ENCODE measurements around the gene EMX2.

Gene EMX2

DNA sequence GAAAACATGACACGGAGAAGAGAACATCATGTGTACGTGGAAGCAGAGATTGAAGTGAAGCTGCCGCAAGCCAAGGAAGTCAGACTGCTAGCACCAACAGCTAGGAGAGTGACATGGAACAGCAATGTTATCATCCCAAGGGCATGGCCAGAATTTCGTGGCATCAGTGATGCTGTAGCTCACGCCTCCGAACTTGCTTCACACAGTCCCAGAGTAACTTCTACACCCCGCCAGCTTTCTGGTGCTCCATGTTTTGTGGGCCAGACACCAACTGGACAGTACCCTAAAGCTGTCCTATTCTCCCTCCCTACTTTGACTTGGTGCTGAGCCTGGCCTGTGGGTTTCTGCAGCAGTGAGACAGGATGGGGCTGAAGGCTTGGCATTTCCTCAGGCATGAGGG, 33.0 kb upstream of the EMX2 start:
- TF ChIP-seq CTCF (IDR thresholded peaks at IDR 0.05; ENCODE audit: insufficient read depth, low read length, poor library complexity, severe bottlenecking), result no peak
- Histone ChIP-seq H3K36me3 (ENCODE audit: control insufficient read depth, insufficient read depth, low read length) (no peaks in the 10 kb centered on the region), H3K27me3 (replicated peaks; ENCODE audit: control insufficient read depth, insufficient read depth, low read length) (peaks cover 2% of the 10 kb centered on the region), H3K4me3 (replicated peaks; ENCODE audit: low read depth, low read length) (no peak overlapping the region)
- DNase-seq (ENCODE audit: extremely low read depth, insufficient read length), result no peak

- H3K4me3 ChIP-seq (replicated peaks; ENCODE audit: low read depth, low read length), result no peak overlapping the region
- H3K27me3 ChIP-seq (replicated peaks; ENCODE audit: control insufficient read depth, insufficient read depth, low read length), result peaks cover 2% of the 10 kb centered on the region
- TF ChIP-seq CTCF (IDR thresholded peaks at IDR 0.05; ENCODE audit: insufficient read depth, low read length, poor library complexity, severe bottlenecking), result no peak
- H3K36me3 ChIP-seq (ENCODE audit: control insufficient read depth, insufficient read depth, low read length), result no peaks in the 10 kb centered on the region
- no peak for DNase-seq (ENCODE audit: extremely low read depth, insufficient read length)
Measured at GRCh38 chr10:117511601-117512390, 30.8 kb upstream of the EMX2 start.

- H3K4me3 ChIP-seq (replicated peaks; ENCODE audit: low read depth, low read length), result no peak overlapping the region
- no peak for TF ChIP-seq CTCF (IDR thresholded peaks at IDR 0.05; ENCODE audit: insufficient read depth, low read length, poor library complexity, severe bottlenecking)
- no peak for DNase-seq (ENCODE audit: extremely low read depth, insufficient read length)
- H3K36me3 ChIP-seq (ENCODE audit: control insufficient read depth, insufficient read depth, low read length), result no peaks in the 10 kb centered on the region
- peaks cover 2% of the 10 kb centered on the region for H3K27me3 ChIP-seq (replicated peaks; ENCODE audit: control insufficient read depth, insufficient read depth, low read length)
Measured at GRCh38 chr10:117514971-117515370, 27.6 kb upstream of the EMX2 start.

GRCh38 chr10:117516681-117517080, 25.9 kb upstream of the EMX2 start:
- Histone ChIP-seq H3K4me3 (replicated peaks; ENCODE audit: low read depth, low read length) (no peak overlapping the region), H3K36me3 (ENCODE audit: control insufficient read depth, insufficient read depth, low read length) (no peaks in the 10 kb centered on the region), H3K27me3 (replicated peaks; ENCODE audit: control insufficient read depth, insufficient read depth, low read length) (no peaks in the 10 kb centered on the region; the same call in none of the 2 replicates)
- no peak for DNase-seq (ENCODE audit: extremely low read depth, insufficient read length)
- no peak for TF ChIP-seq CTCF (IDR thresholded peaks at IDR 0.05; ENCODE audit: insufficient read depth, low read length, poor library complexity, severe bottlenecking)

DNA sequence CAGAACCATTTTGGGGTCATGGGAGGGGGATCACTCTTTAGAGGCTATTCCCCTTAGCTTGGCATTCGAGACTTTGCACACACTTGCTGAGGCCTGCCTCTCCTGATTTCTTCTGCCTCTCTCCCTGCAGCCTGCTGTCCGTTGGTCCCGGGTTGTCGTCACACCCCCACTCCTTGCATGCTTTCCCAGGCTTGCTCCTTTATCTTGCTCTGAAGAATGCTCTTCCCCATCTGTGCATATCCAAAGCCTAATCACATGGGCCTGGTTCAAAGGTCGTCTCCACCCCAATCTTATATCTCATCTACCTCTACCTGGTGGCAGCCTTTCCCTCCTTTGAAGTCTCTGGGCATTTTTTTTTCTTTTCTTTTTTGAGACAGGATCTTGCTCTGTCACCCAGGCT, 24.3 kb upstream of the EMX2 start:
- no peaks in the 10 kb centered on the region for H3K36me3 ChIP-seq (ENCODE audit: control insufficient read depth, insufficient read depth, low read length)
- TF ChIP-seq CTCF (IDR thresholded peaks at IDR 0.05; ENCODE audit: insufficient read depth, low read length, poor library complexity, severe bottlenecking), result no peak
- no peak for DNase-seq (ENCODE audit: extremely low read depth, insufficient read length)
- H3K27me3 ChIP-seq (replicated peaks; ENCODE audit: control insufficient read depth, insufficient read depth, low read length), result no peaks in the 10 kb centered on the region; the same call in none of the 2 replicates
- H3K4me3 ChIP-seq (replicated peaks; ENCODE audit: low read depth, low read length), result no peak overlapping the region

All from GM06990 (cell line).